HepG2 (cell line): ENCODE measurements around the gene TAS2R38. TPM values are rescaled to one million over a fixed set of nuclear protein-coding genes. Genes with fewer than 3 reads are reported as not detected.

Experiments used
- ATAC-seq: fragments of 200-7000 bp; cut with Tn5 transposase; 3 replicates; pipeline ENCODE4 v1.9.1; 2020; ENCODE audit warnings: mild to moderate bottlenecking, moderate library complexity
- BruUV-seq: library from RNA; stranded (reverse); fragments of 400-500 nt; replicated peaks from 2 replicates; lab custom pipeline; 2021; lab: Mats Ljungman, UMichigan
- CTCF ChIA-PET: fragments of 300-600 bp; formaldehyde crosslinking; extraction: SDS; loops from one replicate; lab custom pipeline; 2021; ENCODE audit warnings: low total read pairs, inconsistent platforms, low intra/inter-chr PET ratio; lab: Yijun Ruan, JAX
- POLR2A ChIA-PET: fragments of 350-600 bp; sonication (Branson Sonifier 250); formaldehyde crosslinking; loops from one replicate; lab custom pipeline; 2020; ENCODE audit warnings: antibody characterized with exemption, inconsistent platforms; lab: Yijun Ruan, JAX
- DNase-seq: peaks from one replicate; pipeline ENCODE4 v3.0.0-alpha.2; 2015; ENCODE audit warnings: low spot score
- FAIRE-seq: peaks from 3 replicates; lab custom pipeline; 2011; peaks lifted over from hg19 to GRCh38; lab: Jason Lieb, UNC
- H2AFZ ChIP-seq: one replicate; pipeline ENCODE4 v1.6.1; 2011; ENCODE audit warnings: low read length, inconsistent platforms
- H3K27ac ChIP-seq: fragments of 300-600 bp; 3 replicates; pipeline ENCODE4 v1.8.0; 2011; ENCODE audit warnings: mixed run types, mild to moderate bottlenecking, mixed read lengths, low read length, inconsistent platforms; ENCODE audit not compliant: insufficient read depth; ENCODE audit errors: extremely low read length
- H3K27me3 ChIP-seq, 2 experiments: fragments of 200-600 bp in 1 of 2; 2 replicates in 1 of 2; 3 replicates in 1 of 2; pipeline versions ENCODE4 v1.6.0 to v1.8.0; 2011; ENCODE audit warnings: low read length in 2 of 2, mild to moderate bottlenecking in 2 of 2, moderate library complexity in 2 of 2, inconsistent platforms in 1 of 2; ENCODE audit not compliant: insufficient read depth in 2 of 2, control insufficient read depth in 1 of 2
- H3K36me3 ChIP-seq, 2 experiments: fragments of 200-600 bp in 1 of 2; replicated peaks in 1 of 2; 2 replicates in 1 of 2; 3 replicates in 1 of 2; pipeline versions ENCODE4 v1.5.1 to v1.8.0; 2011; ENCODE audit warnings: low read length in 2 of 2, inconsistent platforms in 1 of 2; ENCODE audit not compliant: insufficient read depth in 2 of 2, control insufficient read depth in 1 of 2
- H3K4me1 ChIP-seq: 2 replicates; pipeline ENCODE4 v1.5.1; 2012; ENCODE audit warnings: low read length, inconsistent platforms; ENCODE audit not compliant: insufficient read depth
- H3K4me2 ChIP-seq: 2 replicates; pipeline ENCODE4 v1.6.0; 2011; ENCODE audit warnings: low read depth, low read length, inconsistent platforms
- H3K4me3 ChIP-seq, 3 experiments: fragments of 200-600 bp in 1 of 3; sonication (generic), shearing (Covaris generic) in 1 of 3; replicated peaks in 1 of 3; 2 replicates each; pipeline ENCODE4 v1.5.1; 2011 to 2016; ENCODE audit warnings: low read length in 3 of 3, inconsistent platforms in 2 of 3, low read depth in 2 of 3, mild to moderate bottlenecking in 2 of 3, control low read depth in 1 of 3, mixed read lengths in 1 of 3; ENCODE audit not compliant: insufficient read depth in 1 of 3
- H3K79me2 ChIP-seq: one replicate; pipeline ENCODE4 v1.6.1; 2011; ENCODE audit warnings: low read length, inconsistent platforms; ENCODE audit not compliant: insufficient read depth
- H3K9ac ChIP-seq: 2 replicates; pipeline ENCODE4 v1.6.0; 2011; ENCODE audit warnings: mild to moderate bottlenecking, low read depth, low read length, inconsistent platforms; ENCODE audit not compliant: insufficient read depth
- H3K9me3 ChIP-seq: 2 replicates; pipeline ENCODE4 v1.5.1; 2012; ENCODE audit warnings: mild to moderate bottlenecking, low read length
- H4K20me1 ChIP-seq: 2 replicates; pipeline ENCODE4 v1.6.0; 2011; ENCODE audit warnings: inconsistent platforms, mild to moderate bottlenecking, low read length, moderate library complexity; ENCODE audit not compliant: insufficient read depth
- DNMT3B ChIP-seq: conservative IDR thresholded peaks from 2 replicates; pipeline ENCODE4 v1.6.1; 2016; ENCODE audit warnings: missing biosample characterization, control low read depth
- PBX3 ChIP-seq: sonication (generic); formaldehyde crosslinking; IDR thresholded peaks from 2 replicates; pipeline ENCODE4 v1.8.1; 2023; ENCODE audit warnings: missing genetic modification reagents, inconsistent platforms, borderline replicate concordance
- POLR2G ChIP-seq: fragments of 200-400 bp; formaldehyde crosslinking; IDR thresholded peaks from 2 replicates; pipeline ENCODE4 v1.6.1; 2018; ENCODE audit warnings: mild to moderate bottlenecking, low read depth, low read length, moderate library complexity
- PRDM10 ChIP-seq: sonication (generic); formaldehyde crosslinking; IDR thresholded peaks from 2 replicates; pipeline ENCODE4 v1.4.0; 2020; ENCODE audit warnings: low read depth, missing genetic modification reagents
- PREB ChIP-seq: sonication (generic); formaldehyde crosslinking; IDR thresholded peaks from 2 replicates; pipeline ENCODE4 v1.4.0; 2020; ENCODE audit warnings: missing genetic modification reagents
- RORA ChIP-seq: sonication (generic); formaldehyde crosslinking; IDR thresholded peaks from 2 replicates; pipeline ENCODE4 v1.5.0; 2020; ENCODE audit warnings: mild to moderate bottlenecking, missing genetic modification reagents, moderate library complexity
- TBP ChIP-seq: sonication (generic); formaldehyde crosslinking; IDR thresholded peaks from 2 replicates; pipeline ENCODE4 v1.5.0; 2020; ENCODE audit warnings: missing genetic modification reagents
- TEF ChIP-seq: sonication (generic); formaldehyde crosslinking; IDR thresholded peaks from 2 replicates; pipeline ENCODE4 v1.5.0; 2020; ENCODE audit warnings: missing genetic modification reagents
- THAP9 ChIP-seq: sonication (generic); formaldehyde crosslinking; IDR thresholded peaks from 2 replicates; pipeline ENCODE4; 2020; ENCODE audit warnings: missing genetic modification reagents, mild to moderate bottlenecking, borderline replicate concordance
- ZBTB3 ChIP-seq: sonication (generic); formaldehyde crosslinking; IDR thresholded peaks from 2 replicates; pipeline ENCODE4 v1.4.0; 2020; ENCODE audit warnings: low read depth, mild to moderate bottlenecking, moderate library complexity, missing genetic modification reagents, borderline replicate concordance
- ZNF333 ChIP-seq: sonication (generic); formaldehyde crosslinking; IDR thresholded peaks from 2 replicates; pipeline ENCODE4 v1.4.0; 2020; ENCODE audit warnings: mild to moderate bottlenecking, missing genetic modification reagents, borderline replicate concordance
- ZNF747 ChIP-seq: sonication (generic); formaldehyde crosslinking; IDR thresholded peaks from 2 replicates; pipeline ENCODE4 v1.8.1; 2023; ENCODE audit warnings: missing genetic modification reagents, mild to moderate bottlenecking, borderline replicate concordance
- WGBS: methylation state at CpG from one replicate; pipeline ENCODE4 v1.1.6; 2017; ENCODE audit warnings: low lambda C conversion rate; 5-methylcytosine and 5-hydroxymethylcytosine counted together
- in situ Hi-C: cut with HindIII; loops from 2 replicates; pipeline ENCODE4 v1.10.0; 2017; ENCODE audit warnings: low pct_unique_long_range_greater_than_20kb; ENCODE audit not compliant: extremely low pct_ligation_motif_present
- intact Hi-C: fragments of 100-400 bp; cut with micrococcal nuclease; formaldehyde crosslinking; loops from one replicate; pipeline ENCODE4 v1.10.0; 2022; ENCODE audit not compliant: unreplicated experiment
- polyA plus RNA-seq, 8 experiments: library from polyadenylated mRNA; depleted of rRNA in 3 of 8; stranded (reverse) in 7 of 8; unstranded in 1 of 8; fragments of >200 nt; fragmentation: Illumina TruSeq in 4 of 8; extraction: Trizol in 4 of 8; gene quantifications; 2 replicates each; pipeline versions ENCODE4 v1.2.1 to v1.2.3, GENCODE V29; 2011 to 2016; ENCODE audit warnings: low read depth in 4 of 8, missing spikeins in 1 of 8, mixed read lengths in 1 of 8; ENCODE audit not compliant: insufficient read depth in 1 of 8
- total RNA-seq, 5 experiments: library from RNA; depleted of rRNA; stranded (reverse); fragments of >200 nt; fragmentation: Illumina TruSeq; extraction: Trizol; gene quantifications; 2 replicates each; pipeline ENCODE4 v1.2.3, GENCODE V29; 2016; ENCODE audit warnings: low read depth in 1 of 5

TAS2R38 gene
- total and polyA plus RNA-seq, 2 of the 13 experiments (the other 11 are each of a cell fraction or from before 2014, with no cell fraction given): not detected

- ChIA-PET CTCF (no interaction called here), POLR2A (no interaction called here)
- Histone ChIP-seq H3K27ac (no peak overlapping the region), H3K4me2 (no peak overlapping the region), H3K79me2 (no peaks in the 10 kb centered on the region), H3K4me1 (no peaks in the 10 kb centered on the region), H3K9me3 (no peaks in the 10 kb centered on the region), H4K20me1 (no peaks in the 10 kb centered on the region), H3K27me3 (no peaks in the 10 kb centered on the region), H3K9ac (no peak overlapping the region), H2AFZ (no peak overlapping the region), H3K36me3 (no peaks in the 10 kb centered on the region), H3K4me3 (no peak overlapping the region)
- no peak for FAIRE-seq
- 35% methylated on average over 5 of the region's 5 CpGs for WGBS
- BruUV-seq: no TSS peak
- intact Hi-C loops (no loop called here), in situ Hi-C loops (no loop called here)
- ATAC-seq: no peak
- DNase-seq: no peak
- TF ChIP-seq ZNF333 (CRISPR knock-in tag) (no peak), PBX3 (no peak), TBP (CRISPR knock-in tag) (no peak), DNMT3B (CRISPR knock-in tag) (no peak), ZBTB3 (CRISPR knock-in tag) (no peak), PRDM10 (CRISPR knock-in tag) (no peak), TEF (CRISPR knock-in tag) (no peak), PREB (CRISPR knock-in tag) (no peak), THAP9 (CRISPR knock-in tag) (no peak), POLR2G (no peak), ZNF747 (CRISPR knock-in tag) (no peak), RORA (CRISPR knock-in tag) (no peak)
These were observed 43.4 kb downstream of the TAS2R38 start for GRCh38 chr7:141930211-141930610.
